Neuron (in vitro differentiated cells): ENCODE data around the gene LAMC1.
"Not testable (repeated sequence)": the region's sequence is repeated elsewhere in the genome, so short reads cannot be mapped to it uniquely, and the experiment has no call there.

Experiments used
- H2AFZ ChIP-seq: one replicate; pipeline ENCODE4 v1.6.1; 2013; ENCODE audit warnings: low read depth, mild to moderate bottlenecking, inconsistent platforms, low read length, moderate library complexity
- H3K27me3 ChIP-seq: one replicate; pipeline ENCODE4 v1.6.1; 2013; ENCODE audit warnings: low read length; ENCODE audit not compliant: insufficient read depth
- H3K36me3 ChIP-seq: one replicate; pipeline ENCODE4 v1.6.1; 2013; ENCODE audit warnings: low read length; ENCODE audit not compliant: insufficient read depth
- H3K4me1 ChIP-seq: one replicate; pipeline ENCODE4 v1.6.1; 2013; ENCODE audit warnings: low read length; ENCODE audit not compliant: insufficient read depth
- H3K4me3 ChIP-seq: 2 replicates; pipeline ENCODE4 v1.5.1; 2013; ENCODE audit warnings: mild to moderate bottlenecking, low read length, moderate library complexity
- H3K9me3 ChIP-seq: one replicate; pipeline ENCODE4 v1.6.1; 2013; ENCODE audit warnings: low read length

Gene LAMC1

GRCh38 chr1:183063349-183063748 lies 40.1 kb downstream of the LAMC1 start:
- Histone ChIP-seq H2AFZ (no peak overlapping the region), H3K9me3 (no peaks in the 10 kb centered on the region), H3K4me3 (no peak overlapping the region), H3K4me1 (peaks cover 14% of the 10 kb centered on the region), H3K36me3 (no peaks in the 10 kb centered on the region), H3K27me3 (no peaks in the 10 kb centered on the region)

- Histone ChIP-seq H3K9me3 (no peaks in the 10 kb centered on the region), H3K36me3 (no peaks in the 10 kb centered on the region), H3K27me3 (no peaks in the 10 kb centered on the region), H2AFZ (no peak overlapping the region), H3K4me1 (peaks cover under 1% of the 10 kb centered on the region), H3K4me3 (no peak overlapping the region)
These were observed 42.0 kb downstream of the LAMC1 start for GRCh38 chr1:183065168-183065706.

DNA sequence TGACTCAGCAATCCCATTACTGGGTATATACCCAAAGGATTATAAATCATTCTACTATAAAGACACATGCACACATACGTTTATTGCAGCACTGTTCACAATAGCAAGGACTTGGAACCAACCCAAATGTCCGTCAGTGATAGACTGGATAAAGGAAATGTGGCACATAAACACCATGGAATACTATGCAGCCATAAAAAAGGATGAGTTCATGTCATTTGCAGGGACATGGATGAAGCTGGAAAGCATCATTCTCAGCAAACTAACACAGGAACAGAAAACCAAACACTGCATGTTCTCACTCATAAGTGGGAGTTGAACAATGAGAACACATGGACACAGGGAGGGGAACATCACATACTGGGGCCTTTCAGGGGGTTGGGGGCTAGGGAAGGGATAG lies 43.2 kb downstream of the LAMC1 start:
- H3K36me3 ChIP-seq, H3K4me3 ChIP-seq, H3K27me3 ChIP-seq, H3K4me1 ChIP-seq, H3K9me3 ChIP-seq, H2AFZ ChIP-seq: not testable (repeated sequence)

DNA sequence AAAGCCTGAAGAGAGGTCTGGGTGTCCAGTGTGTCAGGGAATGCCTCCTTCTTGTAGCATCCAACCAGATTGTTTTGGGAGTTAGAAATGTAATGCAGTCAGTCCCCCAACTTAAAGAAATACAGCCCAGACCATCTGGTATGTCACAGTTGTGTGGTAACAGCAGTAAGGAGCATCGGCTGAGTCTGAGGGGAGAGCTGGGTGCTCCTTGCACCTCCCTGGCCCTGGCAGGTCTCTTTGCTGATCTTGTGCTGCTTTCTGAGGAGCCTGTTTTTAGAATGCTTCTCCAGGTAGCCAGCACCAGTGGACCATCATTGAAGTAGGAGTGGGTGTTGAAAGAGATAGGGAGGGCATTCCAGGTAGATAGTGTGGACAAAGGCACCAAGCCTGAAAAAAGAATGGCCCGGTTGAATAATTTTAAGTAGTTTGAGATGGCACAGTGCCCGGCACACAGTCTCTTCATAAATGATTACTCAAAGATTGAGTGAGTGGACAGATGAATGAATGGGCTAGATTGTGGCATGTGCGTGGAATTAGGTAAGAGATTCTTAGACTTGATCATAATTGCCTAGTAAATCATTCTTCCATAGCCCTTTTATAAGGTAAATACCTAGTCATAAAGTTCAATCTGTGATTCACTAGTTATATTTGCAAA lies 46.5 kb downstream of the LAMC1 start:
- H2AFZ ChIP-seq: no peak overlapping the region
- no peaks in the 10 kb centered on the region for H3K27me3 ChIP-seq
- peaks cover 3% of the 10 kb centered on the region for H3K4me1 ChIP-seq

DNA sequence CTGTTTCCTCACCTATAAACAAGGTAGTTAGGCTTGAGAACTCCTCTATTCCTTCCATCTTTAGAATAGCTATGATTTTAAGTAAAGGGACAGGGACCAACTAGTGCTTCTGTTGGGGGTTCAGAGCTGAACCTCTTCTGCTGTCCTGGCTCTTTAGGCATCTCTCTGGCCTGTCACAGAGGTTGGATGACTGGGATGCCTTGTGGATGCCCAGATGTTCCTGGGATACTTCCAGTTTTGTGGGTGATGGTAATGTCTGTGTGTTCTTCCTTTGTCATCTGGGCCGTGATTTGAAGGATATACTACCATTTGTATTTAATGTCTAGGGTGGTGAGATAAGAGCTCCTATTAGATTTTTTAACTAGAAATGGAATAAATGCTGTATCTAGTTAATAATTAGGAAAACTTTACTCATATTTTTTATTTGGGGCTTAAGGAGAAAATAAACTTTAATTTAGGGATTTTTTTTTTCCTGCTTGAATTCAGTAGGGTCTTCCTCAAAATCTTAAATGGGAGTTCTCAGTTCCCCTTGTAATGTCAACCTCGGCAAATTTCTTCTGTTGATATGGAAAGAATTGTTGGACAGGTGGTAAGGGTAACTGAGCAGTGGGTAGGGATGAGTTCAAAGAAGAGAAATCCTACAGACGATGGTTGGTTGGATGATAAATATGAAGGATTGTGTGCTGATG lies 47.2 kb downstream of the LAMC1 start:
- Histone ChIP-seq H3K4me1 (peaks cover 3% of the 10 kb centered on the region), H2AFZ (no peak overlapping the region), H3K36me3 (no peaks in the 10 kb centered on the region), H3K9me3 (peaks cover 2% of the 10 kb centered on the region), H3K4me3 (no peak overlapping the region), H3K27me3 (no peaks in the 10 kb centered on the region)

More for the DNA sequence above, 46.5 kb downstream of the LAMC1 start:
- peaks cover 2% of the 10 kb centered on the region for H3K9me3 ChIP-seq
- H3K4me3 ChIP-seq: no peak overlapping the region
- no peaks in the 10 kb centered on the region for H3K36me3 ChIP-seq

GRCh38 chr1:183070923-183071618 lies 47.9 kb downstream of the LAMC1 start:
- no peaks in the 10 kb centered on the region for H3K27me3 ChIP-seq
- peaks cover 2% of the 10 kb centered on the region for H3K9me3 ChIP-seq
- H3K36me3 ChIP-seq: no peaks in the 10 kb centered on the region
- H3K4me1 ChIP-seq: peaks cover 3% of the 10 kb centered on the region
- no peak overlapping the region for H3K4me3 ChIP-seq
- H2AFZ ChIP-seq: no peak overlapping the region

- not testable (repeated sequence) for H3K27me3 ChIP-seq, H3K36me3 ChIP-seq, H3K9me3 ChIP-seq, H2AFZ ChIP-seq, H3K4me3 ChIP-seq, H3K4me1 ChIP-seq
These were observed 49.4 kb downstream of the LAMC1 start for GRCh38 chr1:183072595-183072994.

DNA sequence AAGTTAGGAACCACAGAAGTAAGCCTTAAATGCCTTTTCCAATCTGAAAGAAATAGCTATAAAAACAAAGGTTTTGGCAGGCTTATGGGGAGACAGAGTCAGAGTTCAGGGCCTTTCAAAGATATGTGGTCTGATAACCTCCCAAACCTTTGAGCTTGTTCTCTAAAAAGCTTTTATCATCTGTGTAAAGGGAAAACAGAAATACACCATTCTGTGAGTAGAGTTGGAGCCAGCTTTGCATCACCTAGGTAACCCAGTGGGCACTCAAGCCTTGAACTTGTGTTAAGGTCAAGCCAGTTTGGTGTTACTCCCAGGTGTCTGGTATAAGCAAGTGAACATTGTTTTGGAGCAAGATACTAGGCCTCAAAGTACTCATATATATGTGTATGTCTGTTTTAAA lies 50.1 kb downstream of the LAMC1 start:
- no peaks in the 10 kb centered on the region for H3K36me3 ChIP-seq
- H3K4me1 ChIP-seq: peaks cover 3% of the 10 kb centered on the region
- no peak overlapping the region for H2AFZ ChIP-seq
- no peak overlapping the region for H3K4me3 ChIP-seq
- H3K27me3 ChIP-seq: no peaks in the 10 kb centered on the region
- H3K9me3 ChIP-seq: peaks cover 2% of the 10 kb centered on the region

- Histone ChIP-seq H3K4me3 (no peak overlapping the region), H3K9me3 (peaks cover 2% of the 10 kb centered on the region), H2AFZ (no peak overlapping the region), H3K36me3 (no peaks in the 10 kb centered on the region), H3K4me1 (peaks cover 3% of the 10 kb centered on the region), H3K27me3 (no peaks in the 10 kb centered on the region)
These were observed 51.0 kb downstream of the LAMC1 start for GRCh38 chr1:183074215-183074614.

DNA sequence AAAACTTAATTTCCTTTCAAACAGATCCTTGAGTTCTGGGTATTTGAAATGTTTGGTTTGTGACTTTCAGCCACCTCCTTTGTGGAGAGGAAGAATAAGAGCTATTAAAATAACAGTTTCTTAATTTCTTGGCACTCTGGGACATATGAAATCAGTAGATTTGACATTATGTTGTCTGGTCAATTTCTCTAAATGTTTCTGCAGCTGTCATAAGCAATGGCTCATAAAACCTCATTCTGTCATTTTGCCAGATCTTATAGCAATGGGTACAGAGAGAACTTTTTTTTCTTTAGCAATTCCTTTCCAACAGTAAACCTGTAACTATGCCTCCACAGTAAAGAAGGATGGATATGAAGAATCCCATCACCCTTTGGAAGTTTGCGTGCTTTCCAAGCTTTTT lies 52.6 kb downstream of the LAMC1 start:
- H3K4me1 ChIP-seq: peaks cover 3% of the 10 kb centered on the region
- no peak overlapping the region for H3K4me3 ChIP-seq
- H2AFZ ChIP-seq: no peak overlapping the region
- H3K36me3 ChIP-seq: no peaks in the 10 kb centered on the region
- H3K9me3 ChIP-seq: peaks cover 2% of the 10 kb centered on the region
- H3K27me3 ChIP-seq: no peaks in the 10 kb centered on the region

GRCh38 chr1:183077097-183077496 lies 53.9 kb downstream of the LAMC1 start:
- Histone ChIP-seq H3K4me1 (no peaks in the 10 kb centered on the region), H2AFZ (no peak overlapping the region)

GRCh38 chr1:183079712-183080388 lies 56.6 kb downstream of the LAMC1 start:
- Histone ChIP-seq H3K36me3 (no peaks in the 10 kb centered on the region), H3K27me3 (no peaks in the 10 kb centered on the region), H3K4me3 (no peak overlapping the region), H2AFZ (no peak overlapping the region), H3K9me3 (no peaks in the 10 kb centered on the region), H3K4me1 (no peaks in the 10 kb centered on the region)

More at GRCh38 chr1:183077097-183077496, 53.9 kb downstream of the LAMC1 start:
- Histone ChIP-seq H3K9me3 (peaks cover 2% of the 10 kb centered on the region), H3K27me3 (no peaks in the 10 kb centered on the region), H3K36me3 (no peaks in the 10 kb centered on the region), H3K4me3 (no peak overlapping the region)

DNA sequence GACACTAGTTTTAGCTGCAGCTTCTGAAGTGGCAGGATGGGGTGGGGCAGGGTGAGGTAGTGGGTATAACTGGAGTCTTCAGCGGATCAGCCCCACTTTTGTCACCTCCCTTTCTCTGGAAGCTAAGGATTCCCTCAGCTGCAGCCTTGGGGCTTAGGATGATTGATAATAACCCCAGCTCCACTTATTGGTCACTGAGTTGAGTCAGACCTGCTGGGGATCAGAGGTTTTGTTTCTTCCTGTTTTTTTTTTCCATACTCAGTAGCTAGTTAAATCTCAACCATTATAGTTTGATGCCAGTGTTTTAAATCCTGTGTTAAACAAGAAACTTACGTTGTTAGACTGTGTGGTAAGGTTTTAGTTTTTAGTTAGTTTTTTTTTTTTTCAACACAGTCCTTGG lies 57.2 kb downstream of the LAMC1 start:
- H3K27me3 ChIP-seq: no peaks in the 10 kb centered on the region
- no peaks in the 10 kb centered on the region for H3K9me3 ChIP-seq
- no peaks in the 10 kb centered on the region for H3K4me1 ChIP-seq
- no peak overlapping the region for H2AFZ ChIP-seq
- H3K4me3 ChIP-seq: no peak overlapping the region
- no peaks in the 10 kb centered on the region for H3K36me3 ChIP-seq
